ENCODE data around the gene HNF4A.
"Not testable (repeated sequence)": the region's sequence is repeated elsewhere in the genome, so short reads cannot be mapped to it uniquely, and the experiment has no call there.

The HNF4A gene

GRCh38 chr20:44448753-44449546, 93.5 kb downstream of the HNF4A start:
- no peak for DNase-seq

GRCh38 chr20:44449864-44450263, 94.4 kb downstream of the HNF4A start:
- no peak for DNase-seq

- no peak for DNase-seq
These were observed 94.9 kb downstream of the HNF4A start for GRCh38 chr20:44450281-44450889.

- DNase-seq = no peak
These were observed 95.5 kb downstream of the HNF4A start for GRCh38 chr20:44450903-44451450.

- no peak for DNase-seq
These were observed 98.9 kb downstream of the HNF4A start for GRCh38 chr20:44454306-44454963.

GRCh38 chr20:44455126-44455525, 99.6 kb downstream of the HNF4A start:
- no peak for DNase-seq

GRCh38 chr20:44456611-44457010, 101.1 kb downstream of the HNF4A start:
- no peak for DNase-seq

GRCh38 chr20:44457016-44457415, 101.5 kb downstream of the HNF4A start:
- no peak for DNase-seq

- DNase-seq = no peak
These were observed 103.8 kb downstream of the HNF4A start for GRCh38 chr20:44459271-44459670.

- no peak for DNase-seq
These were observed 105.3 kb downstream of the HNF4A start for GRCh38 chr20:44460795-44461141.

GRCh38 chr20:44461142-44461802, 105.8 kb downstream of the HNF4A start:
- DNase-seq = no peak

- no peak for DNase-seq
These were observed 106.3 kb downstream of the HNF4A start for GRCh38 chr20:44461803-44462174.

- DNase-seq = no peak
These were observed 108.0 kb downstream of the HNF4A start for GRCh38 chr20:44463466-44463865.

GRCh38 chr20:44464514-44464913, 109.0 kb downstream of the HNF4A start:
- no peak for DNase-seq

GRCh38 chr20:44465001-44465560, 109.6 kb downstream of the HNF4A start:
- no peak for DNase-seq

GRCh38 chr20:44467289-44467883, 111.9 kb downstream of the HNF4A start:
- no peak for DNase-seq

- DNase-seq = no peak
These were observed 112.7 kb downstream of the HNF4A start for GRCh38 chr20:44468044-44468782.

- DNase-seq = no peak
These were observed 114.8 kb downstream of the HNF4A start for GRCh38 chr20:44470327-44470726.

GRCh38 chr20:44471481-44471882, 116.0 kb downstream of the HNF4A start:
- DNase-seq = no peak

GRCh38 chr20:44472283-44472682, 116.8 kb downstream of the HNF4A start:
- DNase-seq = not testable (repeated sequence)

- DNase-seq = no peak
These were observed 119.8 kb downstream of the HNF4A start for GRCh38 chr20:44475372-44475693.

Measured in midbrain (tissue), 1 donor.